ENCODE results near the gene LRRN4CL. TPM values are rescaled to one million over a fixed set of nuclear protein-coding genes. Genes with fewer than 3 reads are reported as not detected.

Gene LRRN4CL
- total and polyA plus RNA-seq, 3 experiments from 2014 or later: 0.11 to 0.22 TPM; not detected in 1

DNA sequence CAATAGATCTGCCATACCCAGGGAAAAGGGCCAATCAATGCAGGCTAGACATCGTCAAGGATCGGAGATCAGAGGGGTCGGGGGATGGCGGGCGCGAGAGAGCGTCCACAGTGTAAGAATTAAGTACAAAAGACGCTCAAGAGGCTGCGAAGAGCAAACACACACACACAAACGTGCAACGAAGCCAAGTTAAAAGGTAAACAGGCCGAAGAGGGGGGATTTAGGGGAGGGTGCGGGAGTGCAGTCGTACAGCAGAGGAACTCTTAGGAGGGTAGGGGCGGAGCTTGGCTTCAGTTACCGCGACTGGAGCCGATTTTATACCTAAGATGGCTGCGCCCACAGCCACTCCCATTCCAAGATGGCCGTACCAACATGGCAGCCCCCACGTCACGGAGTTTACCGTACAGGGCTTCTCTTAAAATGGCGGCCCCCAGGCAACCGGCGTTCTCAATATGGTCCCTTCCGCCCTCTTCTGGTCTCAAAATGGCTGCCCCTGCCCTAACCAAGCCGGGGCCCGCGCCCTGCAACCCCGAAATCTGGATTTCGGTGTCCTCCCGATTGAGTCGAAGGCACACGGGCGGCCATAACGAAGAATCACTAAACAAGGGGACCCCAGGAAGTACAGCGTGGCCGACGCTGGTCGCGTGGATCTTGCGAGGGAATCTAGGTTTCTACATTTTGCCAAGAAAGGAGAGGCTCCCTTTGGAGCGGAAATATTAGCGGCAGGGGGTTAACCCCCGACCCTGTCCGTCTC is 20.1 kb upstream of the LRRN4CL start:
- H3K4me3 ChIP-seq (ENCODE audit: low read length): peak overlapping the region; percentile 91
- Mint-ChIP-seq H3K27ac (peak overlapping the region; percentile 91 to 99 (median 98)), H3K9me3 (no peaks in the 10 kb centered on the region), H3K4me3 (peak overlapping the region; percentile 89 to 100 (median 93)), H3K4me1 (peaks cover 49 to 70% (median 62%) of the 10 kb centered on the region in 3 donors), H3K27me3 (no peaks in the 10 kb centered on the region), H3K36me3 (peaks cover 0 to 46% (median 3%) of the 10 kb centered on the region in 3 donors)
- DNase-seq: peak; percentile 91 to 99 (median 96)
- no peaks in the 10 kb centered on the region for H3K9me3 ChIP-seq (ENCODE audit: low read length)
- H3K4me1 ChIP-seq (ENCODE audit: insufficient read depth, low read length): peaks cover 48% of the 10 kb centered on the region
- no peaks in the 10 kb centered on the region for H3K27me3 ChIP-seq (ENCODE audit: insufficient read depth, low read length, poor library complexity, severe bottlenecking)
- POLR2A ChIA-PET: interaction anchor here (0.6 to 4.9 kb wide), 24 partner anchors 9 to 172 kb away, joined by 3 to 42 read pairs (median 5); partner anchors contain the start of genes B3GAT3, C11orf98, CSKMT and HNRNPUL2
- CTCF ChIA-PET: interaction anchor here (0.6 to 3.4 kb wide), 11 partner anchors 10 to 154 kb away, joined by 3 to 15 read pairs (median 4); partner anchors contain the start of genes HNRNPUL2, LBHD1, TMEM179B and TTC9C
- H3K27ac ChIP-seq (ENCODE audit: low read depth, low read length): peak overlapping the region; percentile 88
- peaks cover 21% of the 10 kb centered on the region for H3K36me3 ChIP-seq (ENCODE audit: insufficient read depth, low read length)

DNA sequence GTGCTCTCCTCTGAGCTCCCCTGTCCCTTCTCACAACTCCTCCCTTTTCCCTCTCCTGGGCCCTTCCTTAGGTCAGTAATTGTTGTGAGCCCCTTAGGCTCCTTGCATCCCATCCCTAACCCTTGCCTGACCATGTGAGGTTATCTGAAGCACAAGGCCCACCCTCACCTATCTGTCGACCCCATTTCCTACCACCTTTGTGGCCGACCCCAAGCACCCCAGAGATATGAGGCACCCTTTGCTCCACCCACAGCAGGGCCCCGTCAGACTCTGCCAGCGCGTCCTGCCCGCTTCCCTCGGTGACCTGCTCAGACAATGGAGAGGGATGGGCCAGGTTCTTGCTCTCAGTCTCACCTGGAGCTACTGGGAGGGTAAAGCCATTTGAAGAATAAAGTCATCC is 19.5 kb upstream of the LRRN4CL start:
- no peaks in the 10 kb centered on the region for H3K27me3 ChIP-seq (ENCODE audit: insufficient read depth, low read length, poor library complexity, severe bottlenecking)
- Mint-ChIP-seq H3K9me3 (no peaks in the 10 kb centered on the region), H3K27me3 (no peaks in the 10 kb centered on the region), H3K27ac (peak overlapping the region; percentile 91 to 99 (median 98)), H3K36me3 (peaks cover 0 to 40% (median 3%) of the 10 kb centered on the region in 3 donors), H3K4me1 (peaks cover 47 to 66% (median 58%) of the 10 kb centered on the region in 3 donors), H3K4me3 (peak overlapping the region; percentile 89 to 100 (median 93))
- no peaks in the 10 kb centered on the region for H3K9me3 ChIP-seq (ENCODE audit: low read length)
- H3K36me3 ChIP-seq (ENCODE audit: insufficient read depth, low read length): peaks cover 17% of the 10 kb centered on the region
- peaks cover 48% of the 10 kb centered on the region for H3K4me1 ChIP-seq (ENCODE audit: insufficient read depth, low read length)
- ChIA-PET POLR2A (interaction anchor here (0.7 to 4.9 kb wide), 20 partner anchors 19 to 172 kb away, joined by 3 to 42 read pairs (median 6); partner anchors contain the start of genes B3GAT3, C11orf98, CSKMT and HNRNPUL2), CTCF (interaction anchor here (0.6 to 3.4 kb wide), 11 partner anchors 11 to 154 kb away, joined by 3 to 15 read pairs (median 4); partner anchors contain the start of genes HNRNPUL2, LBHD1, TMEM179B and TTC9C)
- peak overlapping the region; percentile 91 for H3K4me3 ChIP-seq (ENCODE audit: low read length)
- peak overlapping the region; percentile 88 for H3K27ac ChIP-seq (ENCODE audit: low read depth, low read length)
- DNase-seq: peak in 3 of 5 donors; percentile 25 to 76 (median 36)

DNA sequence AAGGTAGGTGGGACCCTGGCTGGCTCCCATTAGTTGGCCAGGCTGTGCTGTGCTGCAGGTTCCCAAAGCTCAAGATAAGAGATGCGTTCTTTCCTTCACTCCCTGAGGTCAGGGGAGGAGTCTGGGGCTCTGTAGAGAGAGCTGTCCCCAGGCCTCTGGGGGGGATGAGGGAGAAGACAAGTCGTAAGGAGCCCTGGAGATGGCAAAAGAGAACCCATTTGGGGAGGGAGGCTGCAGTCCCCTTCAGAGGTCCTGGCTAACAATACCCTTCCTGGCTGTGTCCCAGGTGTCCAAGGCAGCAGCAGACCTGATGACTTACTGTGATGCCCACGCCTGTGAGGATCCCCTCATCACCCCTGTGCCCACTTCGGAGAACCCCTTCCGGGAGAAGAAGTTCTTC is 19.1 kb upstream of the LRRN4CL start:
- Mint-ChIP-seq H3K27ac (peak overlapping the region; percentile 91 to 99 (median 98)), H3K9me3 (no peaks in the 10 kb centered on the region), H3K27me3 (no peaks in the 10 kb centered on the region), H3K36me3 (peaks cover 0 to 36% (median 3%) of the 10 kb centered on the region in 3 donors), H3K4me1 (peaks cover 44 to 63% (median 55%) of the 10 kb centered on the region in 3 donors), H3K4me3 (peak overlapping the region; percentile 89 to 100 (median 93))
- H3K4me1 ChIP-seq (ENCODE audit: insufficient read depth, low read length): peaks cover 48% of the 10 kb centered on the region
- ChIA-PET CTCF (interaction anchor here (1.3 to 3.4 kb wide), 7 partner anchors 15 to 284 kb away, joined by 3 to 15 read pairs (median 7); partner anchors contain the start of genes HNRNPUL2, LBHD1, TMEM179B and TTC9C), POLR2A (interaction anchor here (0.6 to 4.9 kb wide), 21 partner anchors 19 to 173 kb away, joined by 3 to 42 read pairs (median 7); partner anchors contain the start of genes B3GAT3, C11orf98, CSKMT and HNRNPUL2)
- H3K27me3 ChIP-seq (ENCODE audit: insufficient read depth, low read length, poor library complexity, severe bottlenecking): no peaks in the 10 kb centered on the region
- no peaks in the 10 kb centered on the region for H3K9me3 ChIP-seq (ENCODE audit: low read length)
- H3K27ac ChIP-seq (ENCODE audit: low read depth, low read length): peak overlapping the region; percentile 88
- H3K4me3 ChIP-seq (ENCODE audit: low read length): peak overlapping the region; percentile 91
- no peak for DNase-seq
- H3K36me3 ChIP-seq (ENCODE audit: insufficient read depth, low read length): peaks cover 17% of the 10 kb centered on the region

DNA sequence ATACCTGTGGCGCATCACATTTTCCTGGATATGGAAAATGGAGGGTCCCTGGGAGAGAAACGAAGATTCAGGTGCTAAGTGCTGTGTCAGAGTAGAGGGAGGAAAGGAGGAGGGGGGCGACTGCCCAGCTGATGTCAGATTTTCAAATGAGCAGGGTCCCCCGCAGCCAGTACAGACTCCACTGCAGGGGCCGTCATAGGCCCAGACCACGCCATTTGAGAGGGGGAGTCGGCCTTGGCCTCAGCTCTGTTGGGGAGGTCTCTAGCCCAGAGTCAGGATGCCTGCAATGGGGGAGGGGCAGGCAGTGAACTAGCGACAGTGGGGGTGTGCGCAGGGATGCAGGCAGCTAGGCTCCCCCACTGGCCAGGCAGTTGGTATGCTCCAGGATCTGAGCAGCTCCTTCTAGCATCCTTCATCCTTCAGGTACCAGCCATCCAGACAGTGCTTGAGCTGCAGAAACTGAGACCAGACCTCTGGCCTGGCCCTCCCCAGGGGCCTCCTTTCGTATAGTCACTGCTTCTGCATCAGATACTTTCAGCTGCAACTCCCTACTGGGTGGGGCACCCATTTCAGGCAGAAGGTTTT is 18.0 kb upstream of the LRRN4CL start, which contains the start of the genes BSCL2 and GNG3:
Gene BSCL2 (minus strand): TSS at position 148 of the 585 bp plus-strand sequence. CDS start 229 bp downstream, outside the sequence.
Gene GNG3 (plus strand): TSS at position 400 of the 585 bp plus-strand sequence. CDS start 620 bp downstream, outside the sequence.
- peak within 1 kb of the TSS; percentile 91 for H3K4me3 ChIP-seq (ENCODE audit: low read length)
- peaks cover 39 to 53% (median 45%) of the 10 kb centered on the region in 3 donors for H3K4me1 Mint-ChIP-seq
- H3K27me3 Mint-ChIP-seq: no peaks in the 10 kb centered on the region
- H3K4me3 Mint-ChIP-seq: peak within 1 kb of the TSS; percentile 90 to 100 (median 93)
- H3K36me3 Mint-ChIP-seq: peaks cover 3 to 28% (median 5%) of the 10 kb centered on the region in 3 donors
- no peaks in the 10 kb centered on the region for H3K9me3 ChIP-seq (ENCODE audit: low read length)
- H3K27ac Mint-ChIP-seq: peak within 1 kb of the TSS; percentile 95 to 99 (median 98)
- H3K27me3 ChIP-seq (ENCODE audit: insufficient read depth, low read length, poor library complexity, severe bottlenecking): no peaks in the 10 kb centered on the region
- no peak for DNase-seq
- CTCF ChIA-PET: interaction anchor here (0.8 to 5.3 kb wide), 7 partner anchors 13 to 283 kb away, joined by 3 to 33 read pairs (median 4); partner anchors contain the start of gene TMEM179B
- POLR2A ChIA-PET: interaction anchor here (0.6 to 4.9 kb wide), 9 partner anchors 19 to 117 kb away, joined by 3 to 42 read pairs (median 7); partner anchors contain the start of genes C11orf98, CSKMT, GANAB and HNRNPUL2
- H3K27ac ChIP-seq (ENCODE audit: low read depth, low read length): peak within 1 kb of the TSS; percentile 88
- H3K4me1 ChIP-seq (ENCODE audit: insufficient read depth, low read length): peaks cover 48% of the 10 kb centered on the region
- no peaks in the 10 kb centered on the region for H3K9me3 Mint-ChIP-seq
- peaks cover 9% of the 10 kb centered on the region for H3K36me3 ChIP-seq (ENCODE audit: insufficient read depth, low read length)

DNA sequence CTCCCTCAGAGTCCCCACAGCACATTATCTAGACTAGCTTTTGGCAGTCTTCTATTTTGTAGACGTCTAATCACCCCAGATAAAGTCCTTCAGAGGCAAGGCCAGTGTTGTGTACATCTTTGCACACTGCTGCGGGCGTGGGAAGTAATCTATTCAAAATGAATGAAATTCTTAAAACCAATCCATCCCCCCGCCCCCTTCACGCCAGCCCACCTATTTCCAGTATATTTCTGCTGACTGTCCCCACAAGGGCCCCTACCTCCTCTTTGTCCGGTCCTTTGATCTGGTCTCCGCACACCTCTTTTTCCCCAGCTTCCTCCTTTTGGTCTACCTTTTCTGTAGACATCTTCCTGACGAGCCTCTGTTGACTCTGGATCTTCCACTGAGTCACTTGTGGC is 17.5 kb upstream of the LRRN4CL start:
- H3K27me3 Mint-ChIP-seq: no peaks in the 10 kb centered on the region
- peaks cover 6% of the 10 kb centered on the region for H3K36me3 ChIP-seq (ENCODE audit: insufficient read depth, low read length)
- no peak for DNase-seq
- ChIA-PET POLR2A (interaction anchor here (0.9 to 3.5 kb wide), 12 partner anchors 20 to 151 kb away, joined by 3 to 17 read pairs (median 6); partner anchors contain the start of genes C11orf98, CSKMT, HNRNPUL2 and LBHD1), CTCF (interaction anchor here (1.0 to 5.3 kb wide), 10 partner anchors 12 to 282 kb away, joined by 3 to 33 read pairs (median 4); partner anchors contain the start of genes C11orf98, CSKMT, TMEM179B and TTC9C)
- H3K4me1 ChIP-seq (ENCODE audit: insufficient read depth, low read length): peaks cover 48% of the 10 kb centered on the region
- H3K9me3 Mint-ChIP-seq: no peaks in the 10 kb centered on the region
- peak overlapping the region; percentile 82 for H3K4me3 ChIP-seq (ENCODE audit: low read length)
- H3K36me3 Mint-ChIP-seq: peaks cover 3 to 27% (median 4%) of the 10 kb centered on the region in 3 donors
- H3K4me1 Mint-ChIP-seq: peaks cover 36 to 49% (median 41%) of the 10 kb centered on the region in 3 donors
- peak overlapping the region; percentile 13 for H3K27ac ChIP-seq (ENCODE audit: low read depth, low read length)
- H3K27me3 ChIP-seq (ENCODE audit: insufficient read depth, low read length, poor library complexity, severe bottlenecking): no peaks in the 10 kb centered on the region
- peak overlapping the region; percentile 49 to 99 (median 82) for H3K27ac Mint-ChIP-seq
- H3K4me3 Mint-ChIP-seq: peak overlapping the region; percentile 70 to 91 (median 87)
- H3K9me3 ChIP-seq (ENCODE audit: low read length): no peaks in the 10 kb centered on the region

DNA sequence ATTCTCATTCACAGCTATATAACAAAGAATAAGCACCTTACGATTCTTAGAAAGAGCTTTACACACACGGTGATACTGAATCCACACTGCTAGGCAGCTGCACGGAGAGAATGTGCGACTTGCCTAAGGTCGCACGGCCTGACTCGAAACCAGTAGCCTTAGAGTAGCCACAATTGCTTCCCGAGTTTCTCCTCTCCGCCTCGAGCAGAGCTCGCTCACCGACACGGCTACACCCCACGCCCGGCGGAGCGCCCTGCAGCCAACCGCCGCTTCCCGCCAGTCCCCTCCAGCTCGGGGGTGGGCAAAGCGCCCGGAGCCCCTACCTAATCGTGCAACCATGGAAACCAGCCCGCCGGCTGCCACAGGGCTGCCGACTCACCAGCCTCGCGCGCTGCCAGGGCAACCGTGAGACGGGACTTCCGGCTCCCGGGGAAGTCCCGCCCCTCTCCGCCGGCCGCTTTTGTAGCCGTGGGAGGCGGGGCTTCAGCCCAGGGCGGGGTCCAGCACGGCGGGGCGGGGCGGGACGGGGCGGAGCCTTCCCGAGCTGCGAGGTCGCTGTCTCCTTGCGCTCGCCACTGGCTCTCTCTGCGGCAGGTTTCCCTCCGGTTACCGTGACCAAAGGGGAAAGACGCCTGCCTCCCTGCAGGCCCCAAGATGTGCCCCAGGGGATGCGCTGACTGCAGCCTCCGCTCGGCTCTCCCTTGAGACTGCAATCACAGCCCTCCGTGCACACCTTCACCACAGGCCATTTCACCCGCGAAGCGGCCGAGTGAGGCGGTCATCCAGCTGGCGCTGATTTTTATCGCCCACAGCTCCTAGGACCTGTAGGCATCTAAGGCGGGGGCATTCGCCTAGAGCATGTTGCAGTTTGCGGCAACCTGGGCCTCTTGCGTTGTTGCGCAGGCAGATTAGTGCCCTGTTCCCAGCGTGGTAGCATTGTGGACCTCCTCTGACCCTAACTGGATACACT is 16.8 kb upstream of the LRRN4CL start:
- no peaks in the 10 kb centered on the region for H3K9me3 Mint-ChIP-seq
- no peaks in the 10 kb centered on the region for H3K9me3 ChIP-seq (ENCODE audit: low read length)
- H3K4me1 ChIP-seq (ENCODE audit: insufficient read depth, low read length): peaks cover 48% of the 10 kb centered on the region
- no peaks in the 10 kb centered on the region for H3K27me3 Mint-ChIP-seq
- peak overlapping the region; percentile 92 to 99 (median 94) for H3K27ac Mint-ChIP-seq
- POLR2A ChIA-PET: interaction anchor here (0.8 to 2.1 kb wide), 15 partner anchors 21 to 150 kb away, joined by 3 to 17 read pairs (median 4); partner anchors contain the start of genes C11orf98, CSKMT, HNRNPUL2 and LBHD1
- H3K4me3 ChIP-seq (ENCODE audit: low read length): peak overlapping the region; percentile 88
- H3K27ac ChIP-seq (ENCODE audit: low read depth, low read length): peak overlapping the region; percentile 95
- peaks cover 3 to 26% (median 4%) of the 10 kb centered on the region in 3 donors for H3K36me3 Mint-ChIP-seq
- H3K4me1 Mint-ChIP-seq: peaks cover 36 to 49% (median 41%) of the 10 kb centered on the region in 3 donors
- CTCF ChIA-PET: interaction anchor here (0.8 to 5.3 kb wide), 9 partner anchors 11 to 281 kb away, joined by 3 to 33 read pairs (median 3); partner anchors contain the start of genes C11orf98, CSKMT, LRRN4CL and TTC9C
- H3K27me3 ChIP-seq (ENCODE audit: insufficient read depth, low read length, poor library complexity, severe bottlenecking): no peaks in the 10 kb centered on the region
- H3K4me3 Mint-ChIP-seq: peak overlapping the region; percentile 86 to 95 (median 89)
- peak; percentile 92 to 98 (median 95) for DNase-seq
- no peaks in the 10 kb centered on the region for H3K36me3 ChIP-seq (ENCODE audit: insufficient read depth, low read length)

Measured in CD8-positive, alpha-beta memory T cell (primary cell).